HCT116 (cell line): ENCODE measurements around the gene ITPKB. TPM values are rescaled to one million over a fixed set of nuclear protein-coding genes. Genes with fewer than 3 reads are reported as not detected.

Source experiments
- ATAC-seq: fragments of 200-7000 bp; cut with Tn5 transposase; 2 replicates; pipeline ENCODE4 v1.9.1; 2020; ENCODE audit warnings: mild to moderate bottlenecking, moderate library complexity
- BruUV-seq: library from RNA; stranded (reverse); fragments of 400-500 nt; replicated peaks from 2 replicates; lab custom pipeline; 2021; lab: Mats Ljungman, UMichigan
- CTCF ChIA-PET: fragments of 300-600 bp; sonication (Branson Sonifier 250); formaldehyde crosslinking; loops from one replicate; lab custom pipeline; 2021; ENCODE audit warnings: antibody characterized with exemption; lab: Charles Lee
- POLR2A ChIA-PET: fragments of 300-600, 350-600 bp; sonication (Branson Sonifier 250); formaldehyde crosslinking; loops from one replicate; lab custom pipeline; 2021; ENCODE audit warnings: antibody characterized with exemption; lab: Charles Lee
- RAD21 ChIA-PET, 2 experiments: fragments of 300-600 bp; sonication (Branson Sonifier 250); formaldehyde crosslinking; loops; one replicate each; lab custom pipeline; 2023; ENCODE audit warnings: low total read pairs in 2 of 2; ENCODE audit not compliant: uncharacterized antibody in 2 of 2, unreplicated experiment in 2 of 2, low non-redundant PET in 1 of 2; lab: Charles Lee
- DNase-seq: peaks from one replicate; pipeline ENCODE4 v3.0.0-alpha.2; 2010; ENCODE audit warnings: low read depth, low spot score
- H2AFZ ChIP-seq: fragments of 200-600 bp; shearing (Covaris generic), sonication (generic); 2 replicates; pipeline ENCODE4 v1.6.1; 2017; ENCODE audit warnings: low read depth, mixed run types, mixed read lengths, antibody characterized with exemption, low read length; ENCODE audit not compliant: poor library complexity, severe bottlenecking
- H3K27ac ChIP-seq: 2 replicates; pipeline ENCODE4 v1.5.1; 2012; ENCODE audit warnings: low read depth, low read length
- H3K27me3 ChIP-seq: fragments of 200-600 bp; sonication (generic); 2 replicates; pipeline ENCODE4 v1.6.1; 2016; ENCODE audit warnings: mixed run types, low read length, mixed read lengths; ENCODE audit not compliant: insufficient read depth
- H3K36me3 ChIP-seq, 2 experiments: fragments of 200-500 bp in 1 of 2; fragments of 200-600 bp in 1 of 2; sonication (Bioruptor generic) in 1 of 2; sonication (generic) in 1 of 2; 2 replicates each; pipeline versions ENCODE4 v1.5.1 to v1.6.1; 2014 to 2016; ENCODE audit warnings: low read length in 2 of 2, inconsistent platforms in 1 of 2, mixed read lengths in 1 of 2, mixed run types in 1 of 2; ENCODE audit not compliant: insufficient read depth in 2 of 2, control insufficient read depth in 1 of 2
- H3K4me1 ChIP-seq, 2 experiments: fragments of 200-600 bp in 1 of 2; sonication (generic) in 1 of 2; 2 replicates each; pipeline versions ENCODE4 v1.5.1 to v1.6.1; 2012 to 2017; ENCODE audit warnings: low read length in 2 of 2, inconsistent platforms in 1 of 2, mild to moderate bottlenecking in 1 of 2, mixed read lengths in 1 of 2, mixed run types in 1 of 2, moderate library complexity in 1 of 2; ENCODE audit not compliant: insufficient read depth in 2 of 2, control insufficient read depth in 1 of 2
- H3K4me2 ChIP-seq: fragments of 200-600 bp; sonication (generic); 2 replicates; pipeline ENCODE4 v1.6.1; 2017; ENCODE audit warnings: mixed run types, low read length, mixed read lengths
- H3K4me3 ChIP-seq, 2 experiments: fragments of 200-600 bp in 1 of 2; sonication (generic) in 1 of 2; replicated peaks in 1 of 2; 2 replicates each; pipeline ENCODE4 v1.5.1; 2011 to 2016; ENCODE audit warnings: low read length in 2 of 2, control low read depth in 1 of 2, low read depth in 1 of 2, mild to moderate bottlenecking in 1 of 2, mixed read lengths in 1 of 2, mixed run types in 1 of 2
- H3K79me2 ChIP-seq: fragments of 200-600 bp; sonication (generic); 2 replicates; pipeline ENCODE4 v1.6.1; 2017; ENCODE audit warnings: mild to moderate bottlenecking, mixed run types, low read length, moderate library complexity, mixed read lengths; ENCODE audit not compliant: insufficient read depth
- H3K9ac ChIP-seq: fragments of 200-600 bp; sonication (generic); 2 replicates; pipeline ENCODE4 v1.6.1; 2016; ENCODE audit warnings: low read length, mixed read lengths
- H3K9me2 ChIP-seq: fragments of 200-600 bp; sonication (generic), shearing (Covaris generic); 2 replicates; pipeline ENCODE4 v1.6.1; 2017; ENCODE audit warnings: mixed run types, mild to moderate bottlenecking, moderate library complexity; ENCODE audit not compliant: insufficient read depth
- H3K9me3 ChIP-seq, 2 experiments: fragments of 200-500 bp in 1 of 2; fragments of 200-600 bp in 1 of 2; sonication (Bioruptor generic) in 1 of 2; sonication (generic) in 1 of 2; 2 replicates each; pipeline ENCODE4 v1.6.1; 2014 to 2017; ENCODE audit warnings: low read length in 2 of 2, mixed read lengths in 2 of 2, inconsistent platforms in 1 of 2, low read depth in 1 of 2, mild to moderate bottlenecking in 1 of 2, mixed run types in 1 of 2, moderate library complexity in 1 of 2; ENCODE audit not compliant: control insufficient read depth in 1 of 2, insufficient read depth in 1 of 2
- H4K20me1 ChIP-seq: fragments of 200-600 bp; sonication (generic), shearing (Covaris generic); 2 replicates; pipeline ENCODE4 v1.6.1; 2017; ENCODE audit warnings: mixed run types, mild to moderate bottlenecking, moderate library complexity; ENCODE audit not compliant: insufficient read depth
- CBX3 ChIP-seq: IDR thresholded peaks from 2 replicates; pipeline ENCODE4 v1.6.1; 2012; ENCODE audit warnings: low read depth
- ELF1 ChIP-seq: IDR thresholded peaks from 2 replicates; pipeline ENCODE4 v1.6.1; 2012; ENCODE audit warnings: low read depth, borderline replicate concordance
- EZH2 ChIP-seq: fragments of 200-600 bp; sonication (generic); IDR thresholded peaks from 2 replicates; pipeline ENCODE4 v1.6.1; 2017; ENCODE audit warnings: antibody characterized with exemption, mixed run types
- JUND ChIP-seq: IDR thresholded peaks from 2 replicates; pipeline ENCODE4 v1.6.1; 2012
- SIN3A ChIP-seq: IDR thresholded peaks from 2 replicates; pipeline ENCODE4 v1.6.1; 2012; ENCODE audit warnings: low read depth
- SP1 ChIP-seq: IDR thresholded peaks from 2 replicates; pipeline ENCODE4 v1.6.1; 2012; ENCODE audit warnings: low read depth
- SRF ChIP-seq: IDR thresholded peaks from 2 replicates; pipeline ENCODE4 v1.6.1; 2012; ENCODE audit warnings: low read depth
- intact Hi-C: fragments of 100-400 bp; cut with micrococcal nuclease; formaldehyde crosslinking; loops from 2 replicates; pipeline ENCODE4 v1.10.0; 2022
- total RNA-seq: library from RNA; stranded (reverse); gene quantifications from one replicate; pipeline ENCODE4 v1.2.1, GENCODE V29; 2021; ENCODE audit not compliant: unreplicated experiment
- TF ChIP-seq, protein P1 (sequence below), 3 experiments: fragments of 200-600 bp in 1 of 3; sonication (generic) in 1 of 3; IDR thresholded peaks in 2 of 3; conservative IDR thresholded peaks in 1 of 3; 2 replicates each; pipeline ENCODE4 v1.5.1; 2012 to 2017; ENCODE audit warnings: low read depth in 2 of 3, low read length in 2 of 3, antibody characterized with exemption in 1 of 3, borderline replicate concordance in 1 of 3, control low read depth in 1 of 3, mild to moderate bottlenecking in 1 of 3, mixed read lengths in 1 of 3, mixed run types in 1 of 3, moderate library complexity in 1 of 3; ENCODE audit not compliant: insufficient read depth in 1 of 3
- TF ChIP-seq, protein P2 (sequence below): IDR thresholded peaks from 2 replicates; pipeline ENCODE4 v1.6.1; 2012; ENCODE audit warnings: low read depth
- TF ChIP-seq, protein P3 (sequence below): IDR thresholded peaks from 2 replicates; pipeline ENCODE4 v1.6.1; 2011; ENCODE audit warnings: mild to moderate bottlenecking, low read length, moderate library complexity; ENCODE audit not compliant: insufficient replicate concordance; ENCODE audit errors: extremely low read depth

The ITPKB gene
- total RNA-seq, 1 experiment from 2014 or later = 4.4 TPM

DNA sequence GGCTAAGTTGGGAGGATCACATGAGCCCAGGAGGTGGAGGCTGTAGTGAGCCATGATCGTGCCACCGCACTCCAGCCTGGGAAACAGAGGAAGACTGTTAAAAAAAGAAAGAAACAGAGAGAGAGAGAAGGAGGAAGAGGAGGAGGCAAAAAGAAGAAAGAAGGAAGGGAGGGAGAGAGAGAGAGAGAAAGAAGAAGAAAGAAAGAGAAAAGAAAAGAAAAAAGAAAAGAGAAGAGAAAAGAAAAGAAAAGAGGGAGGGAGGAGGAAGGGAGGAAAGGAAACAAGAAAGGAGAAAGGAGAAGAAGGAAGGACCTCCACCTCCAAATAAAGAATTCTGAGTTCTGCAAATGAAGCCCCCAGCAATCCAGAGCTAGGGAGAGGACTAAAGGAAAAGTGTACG is 108.5 kb downstream of the ITPKB start:
- Histone ChIP-seq H3K9ac (no peak overlapping the region), H3K79me2 (no peaks in the 10 kb centered on the region), H3K4me3 (no peak overlapping the region), H3K4me1 (peaks cover 5 to 17% of the 10 kb centered on the region in 2 experiments; a peak in 3 of 4 replicates), H4K20me1 (no peaks in the 10 kb centered on the region), H2AFZ (no peak overlapping the region), H3K4me2 (no peak overlapping the region), H3K9me3 (no peaks in the 10 kb centered on the region), H3K27ac (no peak overlapping the region), H3K36me3 (no peaks in the 10 kb centered on the region), H3K27me3 (0 out of 2 replicates have a peak, but pooled peaks cover 3% of the 10 kb centered on the region), H3K9me2 (no peaks in the 10 kb centered on the region)
- TF ChIP-seq CBX3 = no peak
- TF ChIP-seq, protein P1, sequence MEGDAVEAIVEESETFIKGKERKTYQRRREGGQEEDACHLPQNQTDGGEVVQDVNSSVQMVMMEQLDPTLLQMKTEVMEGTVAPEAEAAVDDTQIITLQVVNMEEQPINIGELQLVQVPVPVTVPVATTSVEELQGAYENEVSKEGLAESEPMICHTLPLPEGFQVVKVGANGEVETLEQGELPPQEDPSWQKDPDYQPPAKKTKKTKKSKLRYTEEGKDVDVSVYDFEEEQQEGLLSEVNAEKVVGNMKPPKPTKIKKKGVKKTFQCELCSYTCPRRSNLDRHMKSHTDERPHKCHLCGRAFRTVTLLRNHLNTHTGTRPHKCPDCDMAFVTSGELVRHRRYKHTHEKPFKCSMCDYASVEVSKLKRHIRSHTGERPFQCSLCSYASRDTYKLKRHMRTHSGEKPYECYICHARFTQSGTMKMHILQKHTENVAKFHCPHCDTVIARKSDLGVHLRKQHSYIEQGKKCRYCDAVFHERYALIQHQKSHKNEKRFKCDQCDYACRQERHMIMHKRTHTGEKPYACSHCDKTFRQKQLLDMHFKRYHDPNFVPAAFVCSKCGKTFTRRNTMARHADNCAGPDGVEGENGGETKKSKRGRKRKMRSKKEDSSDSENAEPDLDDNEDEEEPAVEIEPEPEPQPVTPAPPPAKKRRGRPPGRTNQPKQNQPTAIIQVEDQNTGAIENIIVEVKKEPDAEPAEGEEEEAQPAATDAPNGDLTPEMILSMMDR (IDR thresholded peaks at IDR 0.05 in 2 of 3, conservative IDR thresholded peaks at IDR 0.05 in 1 of 3; ENCODE audit: borderline replicate concordance in 1 of 3, insufficient read depth in 1 of 3, low read depth in 2 of 3, low read length in 2 of 3) = no peak
- no peak for TF ChIP-seq SIN3A
- TF ChIP-seq JUND = no peak
- TF ChIP-seq, protein P2, sequence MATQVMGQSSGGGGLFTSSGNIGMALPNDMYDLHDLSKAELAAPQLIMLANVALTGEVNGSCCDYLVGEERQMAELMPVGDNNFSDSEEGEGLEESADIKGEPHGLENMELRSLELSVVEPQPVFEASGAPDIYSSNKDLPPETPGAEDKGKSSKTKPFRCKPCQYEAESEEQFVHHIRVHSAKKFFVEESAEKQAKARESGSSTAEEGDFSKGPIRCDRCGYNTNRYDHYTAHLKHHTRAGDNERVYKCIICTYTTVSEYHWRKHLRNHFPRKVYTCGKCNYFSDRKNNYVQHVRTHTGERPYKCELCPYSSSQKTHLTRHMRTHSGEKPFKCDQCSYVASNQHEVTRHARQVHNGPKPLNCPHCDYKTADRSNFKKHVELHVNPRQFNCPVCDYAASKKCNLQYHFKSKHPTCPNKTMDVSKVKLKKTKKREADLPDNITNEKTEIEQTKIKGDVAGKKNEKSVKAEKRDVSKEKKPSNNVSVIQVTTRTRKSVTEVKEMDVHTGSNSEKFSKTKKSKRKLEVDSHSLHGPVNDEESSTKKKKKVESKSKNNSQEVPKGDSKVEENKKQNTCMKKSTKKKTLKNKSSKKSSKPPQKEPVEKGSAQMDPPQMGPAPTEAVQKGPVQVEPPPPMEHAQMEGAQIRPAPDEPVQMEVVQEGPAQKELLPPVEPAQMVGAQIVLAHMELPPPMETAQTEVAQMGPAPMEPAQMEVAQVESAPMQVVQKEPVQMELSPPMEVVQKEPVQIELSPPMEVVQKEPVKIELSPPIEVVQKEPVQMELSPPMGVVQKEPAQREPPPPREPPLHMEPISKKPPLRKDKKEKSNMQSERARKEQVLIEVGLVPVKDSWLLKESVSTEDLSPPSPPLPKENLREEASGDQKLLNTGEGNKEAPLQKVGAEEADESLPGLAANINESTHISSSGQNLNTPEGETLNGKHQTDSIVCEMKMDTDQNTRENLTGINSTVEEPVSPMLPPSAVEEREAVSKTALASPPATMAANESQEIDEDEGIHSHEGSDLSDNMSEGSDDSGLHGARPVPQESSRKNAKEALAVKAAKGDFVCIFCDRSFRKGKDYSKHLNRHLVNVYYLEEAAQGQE = no peak
- TF ChIP-seq SRF = no peak
- TF ChIP-seq ELF1 = no peak
- TF ChIP-seq EZH2 = no peak
- no peak for TF ChIP-seq SP1
- TF ChIP-seq, protein P3, sequence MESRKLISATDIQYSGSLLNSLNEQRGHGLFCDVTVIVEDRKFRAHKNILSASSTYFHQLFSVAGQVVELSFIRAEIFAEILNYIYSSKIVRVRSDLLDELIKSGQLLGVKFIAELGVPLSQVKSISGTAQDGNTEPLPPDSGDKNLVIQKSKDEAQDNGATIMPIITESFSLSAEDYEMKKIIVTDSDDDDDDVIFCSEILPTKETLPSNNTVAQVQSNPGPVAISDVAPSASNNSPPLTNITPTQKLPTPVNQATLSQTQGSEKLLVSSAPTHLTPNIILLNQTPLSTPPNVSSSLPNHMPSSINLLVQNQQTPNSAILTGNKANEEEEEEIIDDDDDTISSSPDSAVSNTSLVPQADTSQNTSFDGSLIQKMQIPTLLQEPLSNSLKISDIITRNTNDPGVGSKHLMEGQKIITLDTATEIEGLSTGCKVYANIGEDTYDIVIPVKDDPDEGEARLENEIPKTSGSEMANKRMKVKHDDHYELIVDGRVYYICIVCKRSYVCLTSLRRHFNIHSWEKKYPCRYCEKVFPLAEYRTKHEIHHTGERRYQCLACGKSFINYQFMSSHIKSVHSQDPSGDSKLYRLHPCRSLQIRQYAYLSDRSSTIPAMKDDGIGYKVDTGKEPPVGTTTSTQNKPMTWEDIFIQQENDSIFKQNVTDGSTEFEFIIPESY = no peak
- ChIA-PET CTCF (interaction anchor here (0.6 kb wide), 1 partner anchor 198 kb away, joined by 4 read pairs; no protein-coding TSS in a partner anchor), RAD21 (no interaction called here), POLR2A (no interaction called here)
- no peak for DNase-seq
- ATAC-seq = no peak
- no TSS peak for BruUV-seq
- intact Hi-C loops = loop anchor here (10.0 kb wide), 1 partner anchor 304 kb away; no protein-coding TSS in a partner anchor
